GM12878 (cell line): ENCODE measurements around the gene FBXO5. TPM values are rescaled to one million over a fixed set of nuclear protein-coding genes. Genes with fewer than 3 reads are reported as not detected.

Experiments used
- ATAC-seq: fragments of 200-7000 bp; cut with Tn5 transposase; 3 replicates; pipeline ENCODE4 v1.9.1; 2020; ENCODE audit warnings: mild to moderate bottlenecking, moderate library complexity
- BruUV-seq: library from RNA; stranded (reverse); fragments of 400-500 nt; replicated peaks from 2 replicates; lab custom pipeline; 2021; lab: Mats Ljungman, UMichigan
- CTCF ChIA-PET: fragments of 300-600 bp; sonication (Branson Sonifier 250); formaldehyde crosslinking; extraction: SDS; loops from one replicate; lab custom pipeline; 2021; ENCODE audit warnings: inconsistent platforms; lab: Yijun Ruan, JAX
- POLR2A ChIA-PET: fragments of 350-600 bp; formaldehyde crosslinking; extraction: SDS; loops from one replicate; lab custom pipeline; 2021; ENCODE audit warnings: inconsistent platforms; lab: Charles Lee
- RAD21 ChIA-PET: fragments of 300-600 bp; sonication (Branson Sonifier 250); formaldehyde crosslinking; loops from one replicate; lab custom pipeline; 2023; ENCODE audit warnings: antibody characterized with exemption; ENCODE audit not compliant: unreplicated experiment; lab: Charles Lee
- SMC1A ChIA-PET: fragments of 300-600 bp; sonication (Branson Sonifier 250); formaldehyde crosslinking; loops from one replicate; lab custom pipeline; 2023; ENCODE audit not compliant: unreplicated experiment, uncharacterized antibody; lab: Charles Lee
- DNase-seq: peaks from one replicate; pipeline ENCODE4 v3.0.0-alpha.2; 2011; ENCODE audit warnings: low read depth, low spot score
- FAIRE-seq: peaks from 3 replicates; lab custom pipeline; 2011; peaks lifted over from hg19 to GRCh38; lab: Jason Lieb, UNC
- H2AFZ ChIP-seq: 2 replicates; pipeline ENCODE4 v1.6.0; 2011; ENCODE audit warnings: low read depth, low read length, control low read depth; ENCODE audit not compliant: control insufficient read depth
- H3K27ac ChIP-seq: 2 replicates; pipeline ENCODE4 v1.5.1; 2011; ENCODE audit warnings: control low read depth; ENCODE audit not compliant: control insufficient read depth, insufficient read depth
- H3K27me3 ChIP-seq, 2 experiments: replicated peaks in 1 of 2; 2 replicates each; pipeline versions ENCODE4 v1.6.0 to v1.6.1; 2011; ENCODE audit warnings: low read length in 1 of 2; ENCODE audit not compliant: control insufficient read depth in 2 of 2, insufficient read depth in 2 of 2
- H3K36me3 ChIP-seq, 2 experiments: 2 replicates each; pipeline ENCODE4 v1.5.1; 2011; ENCODE audit warnings: low read length in 1 of 2; ENCODE audit not compliant: control insufficient read depth in 2 of 2, insufficient read depth in 2 of 2
- H3K4me1 ChIP-seq: 2 replicates; pipeline ENCODE4 v1.6.1; 2011; ENCODE audit warnings: mild to moderate bottlenecking, low read length, moderate library complexity, mixed read lengths; ENCODE audit not compliant: control insufficient read depth, insufficient read depth
- H3K4me2 ChIP-seq: 2 replicates; pipeline ENCODE4 v1.6.0; 2011; ENCODE audit warnings: control low read depth; ENCODE audit not compliant: control insufficient read depth, insufficient read depth
- H3K4me3 ChIP-seq: fragments of 200-600 bp; sonication (generic); 2 replicates; pipeline ENCODE4 v1.5.1; 2016
- H3K79me2 ChIP-seq: 2 replicates; pipeline ENCODE4 v1.6.0; 2011; ENCODE audit warnings: low read length; ENCODE audit not compliant: control insufficient read depth, insufficient read depth
- H3K9ac ChIP-seq: 2 replicates; pipeline ENCODE4 v1.8.0; 2011; ENCODE audit warnings: low read length, control low read depth, mixed read lengths; ENCODE audit not compliant: control insufficient read depth, insufficient read depth
- H3K9me3 ChIP-seq: replicated peaks from 3 replicates; pipeline ENCODE4 v1.5.1; 2011; ENCODE audit warnings: mild to moderate bottlenecking, low read length; ENCODE audit not compliant: control insufficient read depth, insufficient read depth
- H4K20me1 ChIP-seq: 2 replicates; pipeline ENCODE4 v1.6.0; 2011; ENCODE audit not compliant: control insufficient read depth, insufficient read depth
- CHD4 ChIP-seq: fragments of 200-600 bp; sonication (generic); IDR thresholded peaks from 2 replicates; pipeline ENCODE4 v1.6.1; 2016; ENCODE audit warnings: mild to moderate bottlenecking
- EED ChIP-seq: sonication (generic); IDR thresholded peaks from 2 replicates; pipeline ENCODE4 v1.6.1; 2016; ENCODE audit warnings: antibody characterized with exemption, low read depth
- HDAC6 ChIP-seq: fragments of 200-600 bp; sonication (generic); IDR thresholded peaks from one replicate; pipeline ENCODE4 v1.8.0; 2017; ENCODE audit warnings: antibody characterized with exemption; ENCODE audit not compliant: unreplicated experiment
- KAT2A ChIP-seq: conservative IDR thresholded peaks from 2 replicates; pipeline ENCODE4 v1.6.1; 2011; ENCODE audit warnings: low read depth, low read length; ENCODE audit not compliant: control insufficient read depth
- KDM1A ChIP-seq: fragments of 200-600 bp; sonication (generic); IDR thresholded peaks from 2 replicates; pipeline ENCODE4 v1.6.1; 2016; ENCODE audit warnings: borderline replicate concordance
- MEF2A ChIP-seq: IDR thresholded peaks from 2 replicates; pipeline ENCODE4 v1.6.1; 2011; ENCODE audit warnings: low read depth, mild to moderate bottlenecking, low read length, moderate library complexity; ENCODE audit not compliant: insufficient read depth
- MXI1 ChIP-seq: fragments of 150-350 bp; IDR thresholded peaks from 2 replicates; pipeline ENCODE4 v1.6.1; 2011; ENCODE audit warnings: low read depth, mild to moderate bottlenecking, inconsistent platforms, low read length, improper control_type of control experiment
- MYB ChIP-seq: fragments of 150-350 bp; IDR thresholded peaks from 2 replicates; pipeline ENCODE4 v1.6.1; 2014; ENCODE audit warnings: mild to moderate bottlenecking, low read depth, low read length, borderline replicate concordance
- PAX8 ChIP-seq: fragments of 450-650 bp; IDR thresholded peaks from 2 replicates; pipeline ENCODE4 v1.6.1; 2017; ENCODE audit warnings: mild to moderate bottlenecking, moderate library complexity
- RUNX3 ChIP-seq: IDR thresholded peaks from 2 replicates; pipeline ENCODE4 v1.6.1; 2012; ENCODE audit warnings: low read length, inconsistent platforms
- SMAD5 ChIP-seq: IDR thresholded peaks from 2 replicates; pipeline ENCODE4 v1.6.1; 2016; ENCODE audit warnings: antibody characterized with exemption, low read depth
- ZNF24 ChIP-seq: fragments of 450-650 bp; IDR thresholded peaks from 2 replicates; pipeline ENCODE4 v1.6.1; 2017; ENCODE audit warnings: antibody characterized with exemption, mild to moderate bottlenecking
- WGBS: methylation state at CpG from one replicate; pipeline ENCODE4 v1.1.6; 2016; ENCODE audit warnings: low lambda C conversion rate; ENCODE audit not compliant: insufficient replicate concordance, insufficient coverage; ENCODE audit errors: missing lambda C conversion rate; 5-methylcytosine and 5-hydroxymethylcytosine counted together
- in situ Hi-C: fragments of 300-500 bp; cut with MboI; formaldehyde crosslinking; loops from 9 replicates; pipeline ENCODE4 v1.14.3; 2018; ENCODE audit warnings: mixed read lengths
- intact Hi-C: fragments of 100-400 bp; cut with micrococcal nuclease; formaldehyde crosslinking; loops from one replicate; pipeline ENCODE4 v1.14.2; 2022; ENCODE audit not compliant: unreplicated experiment
- polyA plus RNA-seq, 11 experiments: library from polyadenylated mRNA; depleted of rRNA in 4 of 11; unstranded in 6 of 11; stranded (reverse) in 5 of 11; fragments of >200 nt; fragmentation: Nextera tagmentation in 4 of 11; fragmentation: Illumina TruSeq in 1 of 11; extraction: Ambion mirVana in 4 of 11; extraction: Trizol in 1 of 11; gene quantifications; 1 replicate in 1 of 11; 2 replicates in 10 of 11; pipeline versions ENCODE4 v1.2.1 to v1.2.3, GENCODE V29; 2011 to 2016; ENCODE audit warnings: inconsistent platforms in 2 of 11, missing spikeins in 2 of 11, low read depth in 1 of 11
- total RNA-seq, 4 experiments: library from RNA; depleted of rRNA in 3 of 4; stranded (reverse); fragments of >200 nt in 3 of 4; fragmentation: Illumina TruSeq in 1 of 4; extraction: Trizol in 1 of 4; gene quantifications; 2 replicates each; pipeline versions ENCODE4 v1.2.1 to v1.2.3, GENCODE V29; 2013 to 2021
- TF ChIP-seq, protein P1 (sequence below): fragments of 450-650 bp; IDR thresholded peaks from 2 replicates; pipeline ENCODE4 v1.6.1; 2017; ENCODE audit warnings: mild to moderate bottlenecking, moderate library complexity

FBXO5 gene
- total and polyA plus RNA-seq, 10 of the 15 experiments (the other 5 are each of a cell fraction or from before 2014, with no cell fraction given): 13.6 to 62.2 (median 37.7) TPM

- SMC1A ChIA-PET: no interaction called here
- no TSS peak for BruUV-seq
Observed at GRCh38 chr6:153012856-153013255, 30.0 kb upstream of the FBXO5 start.

More at GRCh38 chr6:153012856-153013255, 30.0 kb upstream of the FBXO5 start:
- Histone ChIP-seq H3K4me2 (no peak overlapping the region), H3K4me1 (no peaks in the 10 kb centered on the region), H3K9ac (no peak overlapping the region), H3K36me3 (no peaks in the 10 kb centered on the region), H3K27ac (no peak overlapping the region), H3K79me2 (no peaks in the 10 kb centered on the region), H2AFZ (no peak overlapping the region), H3K9me3 (no peaks in the 10 kb centered on the region), H3K4me3 (no peak overlapping the region), H4K20me1 (no peaks in the 10 kb centered on the region), H3K27me3 (no peaks in the 10 kb centered on the region; a peak in 1 of 4 replicates)
- no peak for ATAC-seq
- WGBS: 49% methylated on average over 6 of the region's 6 CpGs
- in situ Hi-C loops (no loop called here), intact Hi-C loops (no loop called here)
- ChIA-PET RAD21 (no interaction called here), CTCF (interaction anchor here (1.2 kb wide), 1 partner anchor 18 kb away, joined by 4 read pairs; no protein-coding TSS in a partner anchor), POLR2A (no interaction called here)
- TF ChIP-seq CHD4 (no peak), MYB (no peak), EED (no peak), MXI1 (no peak), KAT2A (no peak), KDM1A (no peak), RUNX3 (no peak), ZNF24 (no peak), SMAD5 (no peak), PAX8 (no peak), MEF2A (no peak), HDAC6 (no peak)
- TF ChIP-seq, protein P1, sequence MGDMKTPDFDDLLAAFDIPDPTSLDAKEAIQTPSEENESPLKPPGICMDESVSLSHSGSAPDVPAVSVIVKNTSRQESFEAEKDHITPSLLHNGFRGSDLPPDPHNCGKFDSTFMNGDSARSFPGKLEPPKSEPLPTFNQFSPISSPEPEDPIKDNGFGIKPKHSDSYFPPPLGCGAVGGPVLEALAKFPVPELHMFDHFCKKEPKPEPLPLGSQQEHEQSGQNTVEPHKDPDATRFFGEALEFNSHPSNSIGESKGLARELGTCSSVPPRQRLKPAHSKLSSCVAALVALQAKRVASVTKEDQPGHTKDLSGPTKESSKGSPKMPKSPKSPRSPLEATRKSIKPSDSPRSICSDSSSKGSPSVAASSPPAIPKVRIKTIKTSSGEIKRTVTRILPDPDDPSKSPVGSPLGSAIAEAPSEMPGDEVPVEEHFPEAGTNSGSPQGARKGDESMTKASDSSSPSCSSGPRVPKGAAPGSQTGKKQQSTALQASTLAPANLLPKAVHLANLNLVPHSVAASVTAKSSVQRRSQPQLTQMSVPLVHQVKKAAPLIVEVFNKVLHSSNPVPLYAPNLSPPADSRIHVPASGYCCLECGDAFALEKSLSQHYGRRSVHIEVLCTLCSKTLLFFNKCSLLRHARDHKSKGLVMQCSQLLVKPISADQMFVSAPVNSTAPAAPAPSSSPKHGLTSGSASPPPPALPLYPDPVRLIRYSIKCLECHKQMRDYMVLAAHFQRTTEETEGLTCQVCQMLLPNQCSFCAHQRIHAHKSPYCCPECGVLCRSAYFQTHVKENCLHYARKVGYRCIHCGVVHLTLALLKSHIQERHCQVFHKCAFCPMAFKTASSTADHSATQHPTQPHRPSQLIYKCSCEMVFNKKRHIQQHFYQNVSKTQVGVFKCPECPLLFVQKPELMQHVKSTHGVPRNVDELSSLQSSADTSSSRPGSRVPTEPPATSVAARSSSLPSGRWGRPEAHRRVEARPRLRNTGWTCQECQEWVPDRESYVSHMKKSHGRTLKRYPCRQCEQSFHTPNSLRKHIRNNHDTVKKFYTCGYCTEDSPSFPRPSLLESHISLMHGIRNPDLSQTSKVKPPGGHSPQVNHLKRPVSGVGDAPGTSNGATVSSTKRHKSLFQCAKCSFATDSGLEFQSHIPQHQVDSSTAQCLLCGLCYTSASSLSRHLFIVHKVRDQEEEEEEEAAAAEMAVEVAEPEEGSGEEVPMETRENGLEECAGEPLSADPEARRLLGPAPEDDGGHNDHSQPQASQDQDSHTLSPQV: no peak
- DNase-seq: no peak
- FAIRE-seq: no peak
